ENCODE measurements around the gene MAP4K4. TPM values are rescaled to one million over a fixed set of nuclear protein-coding genes. Genes with fewer than 3 reads are reported as not detected.
A peak's percentile ranks its signal among the peaks of the same experiment; 100 is the strongest.

The MAP4K4 gene
- total RNA-seq, 1 donor from 2014 or later = 166 TPM

GRCh38 chr2:101732199-101732598, 34.7 kb downstream of the MAP4K4 start:
- Mint-ChIP-seq H3K9me3 (peaks cover 3% of the 10 kb centered on the region), H3K4me1 (ENCODE audit: unreplicated experiment) (peaks cover 56% of the 10 kb centered on the region), H3K27ac (no peak overlapping the region), H3K27me3 (no peaks in the 10 kb centered on the region), H3K36me3 (peaks cover 7% of the 10 kb centered on the region), H3K4me3 (no peak overlapping the region)
- TF ChIP-seq CTCF (conservative IDR thresholded peaks at IDR 0.05) = no peak
- DNase-seq (ENCODE audit: extremely low spot score, unreplicated experiment) = no peak

GRCh38 chr2:101732773-101733256, 35.3 kb downstream of the MAP4K4 start:
- no peaks in the 10 kb centered on the region for H3K27me3 Mint-ChIP-seq
- peaks cover 3% of the 10 kb centered on the region for H3K9me3 Mint-ChIP-seq
- H3K4me3 Mint-ChIP-seq = peak overlapping the region; percentile 26
- peaks cover 57% of the 10 kb centered on the region for H3K4me1 Mint-ChIP-seq (ENCODE audit: unreplicated experiment)
- no peak for DNase-seq (ENCODE audit: extremely low spot score, unreplicated experiment)
- TF ChIP-seq CTCF (conservative IDR thresholded peaks at IDR 0.05) = no peak
- no peak overlapping the region for H3K27ac Mint-ChIP-seq
- peaks cover 7% of the 10 kb centered on the region for H3K36me3 Mint-ChIP-seq

GRCh38 chr2:101733257-101733993, 35.9 kb downstream of the MAP4K4 start:
- Mint-ChIP-seq H3K4me1 (ENCODE audit: unreplicated experiment) (peaks cover 61% of the 10 kb centered on the region), H3K4me3 (peak overlapping the region; percentile 26), H3K27ac (no peak overlapping the region), H3K9me3 (peaks cover 3% of the 10 kb centered on the region), H3K36me3 (peaks cover 7% of the 10 kb centered on the region), H3K27me3 (no peaks in the 10 kb centered on the region)
- no peak for DNase-seq (ENCODE audit: extremely low spot score, unreplicated experiment)
- no peak for TF ChIP-seq CTCF (conservative IDR thresholded peaks at IDR 0.05)

- no peaks in the 10 kb centered on the region for H3K27me3 Mint-ChIP-seq
- H3K9me3 Mint-ChIP-seq = peaks cover 3% of the 10 kb centered on the region
- no peak for DNase-seq (ENCODE audit: extremely low spot score, unreplicated experiment)
- peaks cover 62% of the 10 kb centered on the region for H3K4me1 Mint-ChIP-seq (ENCODE audit: unreplicated experiment)
- no peak overlapping the region for H3K4me3 Mint-ChIP-seq
- peaks cover 4% of the 10 kb centered on the region for H3K36me3 Mint-ChIP-seq
- TF ChIP-seq CTCF (conservative IDR thresholded peaks at IDR 0.05) = no peak
- H3K27ac Mint-ChIP-seq = no peak overlapping the region
Observed at GRCh38 chr2:101734505-101735165, 37.1 kb downstream of the MAP4K4 start.

- DNase-seq (ENCODE audit: extremely low spot score, unreplicated experiment) = no peak
- no peak overlapping the region for H3K27ac Mint-ChIP-seq
- peaks cover 64% of the 10 kb centered on the region for H3K4me1 Mint-ChIP-seq (ENCODE audit: unreplicated experiment)
Observed at GRCh38 chr2:101735166-101735533, 37.6 kb downstream of the MAP4K4 start.

More at GRCh38 chr2:101735166-101735533, 37.6 kb downstream of the MAP4K4 start:
- Mint-ChIP-seq H3K9me3 (peaks cover 1% of the 10 kb centered on the region), H3K27me3 (no peaks in the 10 kb centered on the region), H3K36me3 (peaks cover 2% of the 10 kb centered on the region), H3K4me3 (no peak overlapping the region)
- TF ChIP-seq CTCF (conservative IDR thresholded peaks at IDR 0.05) = no peak

Data from type B pancreatic cell (in vitro differentiated cells).